Amniotic epithelial cell (primary cell): Measurements from ENCODE around the gene ITPR1.

Source experiments
- DNase-seq: peaks from one replicate; pipeline ENCODE4 v3.0.0-alpha.2; 2010; ENCODE audit warnings: low read depth

The ITPR1 gene

GRCh38 chr3:4814305-4814903 lies 321.3 kb downstream of the ITPR1 start:
- DNase-seq, result peak; percentile 26

GRCh38 chr3:4814904-4815574 lies 321.9 kb downstream of the ITPR1 start:
- DNase-seq, result no peak

- DNase-seq, result no peak
Measured at GRCh38 chr3:4816306-4816705, 323.2 kb downstream of the ITPR1 start.

GRCh38 chr3:4816718-4817117 lies 323.6 kb downstream of the ITPR1 start:
- no peak for DNase-seq

- DNase-seq, result no peak
Measured at GRCh38 chr3:4817128-4817527, 324.0 kb downstream of the ITPR1 start.

- DNase-seq, result no peak
Measured at GRCh38 chr3:4818164-4818563, 325.0 kb downstream of the ITPR1 start.

- DNase-seq, result no peak
Measured at GRCh38 chr3:4818986-4819693, 326.0 kb downstream of the ITPR1 start.

GRCh38 chr3:4819746-4820145 lies 326.6 kb downstream of the ITPR1 start:
- DNase-seq, result no peak

- no peak for DNase-seq
Measured at GRCh38 chr3:4820296-4821121, 327.4 kb downstream of the ITPR1 start.

- no peak for DNase-seq
Measured at GRCh38 chr3:4821338-4821737, 328.2 kb downstream of the ITPR1 start.

GRCh38 chr3:4821975-4822374 lies 328.8 kb downstream of the ITPR1 start:
- DNase-seq, result no peak

- no peak for DNase-seq
Measured at GRCh38 chr3:4822568-4822967, 329.4 kb downstream of the ITPR1 start.

GRCh38 chr3:4823385-4823784 lies 330.2 kb downstream of the ITPR1 start:
- no peak for DNase-seq

- DNase-seq, result no peak
Measured at GRCh38 chr3:4823986-4824925, 331.1 kb downstream of the ITPR1 start.

GRCh38 chr3:4824926-4825325 lies 331.8 kb downstream of the ITPR1 start:
- peak; percentile 74 for DNase-seq

GRCh38 chr3:4825436-4826236 lies 332.5 kb downstream of the ITPR1 start:
- DNase-seq, result no peak

- no peak for DNase-seq
Measured at GRCh38 chr3:4826237-4827100, 333.3 kb downstream of the ITPR1 start.

GRCh38 chr3:4827767-4828166 lies 334.6 kb downstream of the ITPR1 start:
- peak; percentile 80 for DNase-seq

- peak; percentile 85 for DNase-seq
Measured at GRCh38 chr3:4828279-4829030, 335.3 kb downstream of the ITPR1 start.
